GF-D8 (cell line): ENCODE measurements around the gene ERRFI1.
"Not testable (repeated sequence)": the region's sequence is repeated elsewhere in the genome, so short reads cannot be mapped to it uniquely, and the experiment has no call there.

Experiments used
- DNase-seq: peaks from one replicate; lab custom pipeline; 2025; lab: John Stamatoyannopoulos, UW

Gene ERRFI1, protein sequence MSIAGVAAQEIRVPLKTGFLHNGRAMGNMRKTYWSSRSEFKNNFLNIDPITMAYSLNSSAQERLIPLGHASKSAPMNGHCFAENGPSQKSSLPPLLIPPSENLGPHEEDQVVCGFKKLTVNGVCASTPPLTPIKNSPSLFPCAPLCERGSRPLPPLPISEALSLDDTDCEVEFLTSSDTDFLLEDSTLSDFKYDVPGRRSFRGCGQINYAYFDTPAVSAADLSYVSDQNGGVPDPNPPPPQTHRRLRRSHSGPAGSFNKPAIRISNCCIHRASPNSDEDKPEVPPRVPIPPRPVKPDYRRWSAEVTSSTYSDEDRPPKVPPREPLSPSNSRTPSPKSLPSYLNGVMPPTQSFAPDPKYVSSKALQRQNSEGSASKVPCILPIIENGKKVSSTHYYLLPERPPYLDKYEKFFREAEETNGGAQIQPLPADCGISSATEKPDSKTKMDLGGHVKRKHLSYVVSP

DNA sequence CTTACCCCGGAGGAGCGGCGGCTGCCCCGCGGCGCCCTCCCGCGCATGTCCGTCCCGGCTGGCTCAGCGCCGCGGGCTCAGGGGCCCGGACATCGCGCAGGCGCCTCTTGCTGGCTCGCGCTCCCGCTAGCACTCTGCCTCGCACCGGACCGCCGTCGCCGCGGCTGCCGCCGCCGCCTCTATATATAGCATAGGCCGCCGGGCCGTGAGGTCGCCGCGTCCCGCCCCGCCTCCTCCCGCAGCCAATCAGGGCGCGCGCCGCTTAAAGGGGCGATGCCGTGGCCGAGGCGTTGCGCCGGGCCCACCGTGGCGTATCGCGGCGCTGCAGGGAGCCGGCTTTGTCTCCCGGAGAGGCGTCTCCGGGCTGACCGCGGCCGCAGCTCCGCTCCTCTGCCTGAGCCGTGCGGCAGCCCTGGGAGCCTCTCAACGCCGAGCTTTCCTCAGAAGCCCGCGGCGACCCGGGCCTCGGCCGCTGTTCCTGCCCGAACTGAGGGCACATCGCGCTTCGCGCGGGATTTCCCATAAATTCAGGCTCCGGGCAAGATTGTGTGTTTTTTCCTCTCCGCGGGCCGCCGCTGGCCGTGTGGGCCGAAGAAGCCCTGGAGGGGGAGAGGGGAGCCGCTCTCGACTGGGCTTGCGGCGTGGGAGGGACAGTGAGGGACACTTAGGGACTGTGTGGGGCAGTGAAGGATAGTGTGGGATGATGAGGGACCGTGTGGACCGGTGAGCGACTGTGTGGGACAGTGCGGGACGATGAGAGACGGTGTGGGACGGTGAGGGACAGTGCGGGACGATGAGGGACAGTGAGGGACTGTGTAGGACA is at the start of gene ERRFI1:
Gene ERRFI1 (minus strand): TSS at position 157 of the 823 bp plus-strand sequence. CDS start 10,690 bp downstream, outside the sequence.
- DNase-seq, result peak; percentile 73

DNA sequence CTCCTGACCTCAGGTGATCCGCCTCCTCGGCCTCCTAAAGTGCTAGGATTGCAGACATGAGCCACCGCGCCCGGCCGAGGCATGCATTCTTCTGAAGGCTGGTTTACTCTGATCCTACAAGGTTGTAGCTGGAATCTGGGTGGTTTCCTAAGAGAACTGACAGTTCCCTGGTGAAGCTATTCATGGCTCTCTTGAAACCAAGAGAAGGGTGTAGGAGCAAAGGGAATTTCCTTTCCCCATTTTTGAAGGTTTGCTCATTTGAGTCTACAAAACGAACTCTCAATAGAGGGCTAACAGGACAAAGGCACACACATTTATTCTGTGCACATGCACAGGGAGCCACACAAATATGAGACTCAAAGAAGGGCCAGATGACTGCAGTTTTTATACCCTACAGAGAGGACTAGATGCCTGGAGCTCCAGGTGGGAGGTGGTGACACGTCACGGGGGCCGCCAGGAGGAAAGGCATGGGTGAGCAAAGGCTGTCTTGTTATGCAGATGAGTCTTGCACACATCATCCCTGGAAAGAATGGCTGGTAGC is 49.5 kb upstream of the ERRFI1 start:
- DNase-seq, result no peak

DNA sequence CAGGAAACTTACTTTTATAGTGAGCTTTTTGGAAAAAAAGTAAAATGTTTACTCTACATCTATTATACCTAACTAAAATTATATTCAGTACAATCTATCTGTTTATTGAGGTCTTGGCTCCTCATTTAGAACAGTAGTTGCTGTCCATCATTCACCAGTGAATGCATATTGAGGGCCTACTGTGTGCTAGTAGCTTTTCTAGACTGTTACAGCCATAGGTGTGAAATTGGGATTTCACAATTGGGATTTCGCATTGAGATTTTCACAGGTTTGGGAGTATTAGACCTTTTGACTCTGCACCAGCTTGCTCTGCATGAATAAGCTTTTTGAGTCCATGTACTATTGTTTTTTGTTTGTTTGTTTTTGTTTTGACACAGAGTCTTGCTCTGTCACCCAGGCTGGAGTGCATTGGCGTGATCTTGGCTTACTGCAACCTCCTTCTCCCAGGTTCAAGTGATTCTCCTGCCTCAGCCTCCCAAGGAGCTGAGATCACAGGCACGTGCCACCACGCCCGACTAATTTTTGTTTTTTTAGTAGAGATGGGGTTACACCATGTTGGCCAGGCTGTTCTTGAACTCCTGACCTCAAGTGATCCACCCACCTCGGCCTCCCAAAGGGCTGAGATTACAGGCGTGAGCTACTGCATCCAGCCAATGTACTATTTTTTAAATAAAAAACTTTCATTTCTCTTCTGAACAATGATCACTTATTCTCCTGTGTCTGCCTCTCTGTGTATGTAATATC is 47.2 kb upstream of the ERRFI1 start:
- DNase-seq, result no peak

DNA sequence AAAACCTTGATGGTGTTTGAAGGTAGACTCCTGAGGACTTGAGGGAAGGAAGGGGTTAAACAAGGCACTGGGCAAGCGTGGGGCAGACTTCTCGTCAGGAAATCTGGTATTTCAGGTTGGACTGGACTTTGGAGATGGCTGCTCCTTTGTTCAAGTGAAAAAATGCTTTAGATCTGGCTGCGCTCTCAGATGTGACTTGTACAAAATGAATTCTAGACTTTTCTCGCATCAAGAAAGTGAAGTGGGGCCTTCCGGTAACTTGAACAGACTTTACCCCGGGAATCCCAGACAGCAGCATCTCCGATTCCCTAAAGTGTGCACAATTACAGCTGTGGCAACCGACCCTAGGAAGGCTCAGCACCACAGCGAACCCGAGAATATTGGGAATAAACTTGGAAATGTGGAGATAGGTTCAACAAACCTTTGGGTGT is 44.3 kb upstream of the ERRFI1 start:
- DNase-seq, result no peak

DNA sequence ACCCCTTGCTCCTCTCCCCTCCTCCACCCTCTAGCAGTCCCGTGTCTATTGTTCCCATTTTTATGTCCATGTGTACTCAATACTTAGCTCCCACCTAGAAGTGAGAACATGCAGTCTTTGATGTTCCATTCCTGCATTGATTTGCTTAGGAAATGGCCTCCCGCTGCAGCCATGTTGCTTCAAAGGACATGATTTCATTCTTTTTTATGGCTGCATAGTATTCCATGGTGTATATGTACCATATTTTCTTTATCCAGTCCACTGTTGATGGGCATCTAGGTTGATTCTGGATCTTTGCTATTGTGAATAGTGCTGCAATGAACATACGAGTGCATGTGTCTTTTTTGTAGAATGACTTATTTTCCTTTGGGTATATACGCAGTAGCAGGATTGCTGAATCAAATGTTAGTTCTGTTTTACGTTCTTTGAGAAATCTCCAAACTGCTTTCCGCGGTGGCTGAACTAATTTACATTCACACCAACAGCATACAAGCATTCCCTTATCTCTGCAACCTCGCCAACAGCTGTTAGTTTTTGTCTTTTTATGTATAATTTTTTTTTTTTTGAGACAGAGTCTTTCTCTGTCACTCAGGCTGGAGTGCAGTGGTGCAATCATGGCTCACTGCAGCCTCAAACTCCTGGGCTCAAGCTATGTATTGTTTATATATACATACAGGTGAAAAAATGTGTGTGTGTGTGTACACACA is 43.7 kb upstream of the ERRFI1 start:
- not testable (repeated sequence) for DNase-seq

DNA sequence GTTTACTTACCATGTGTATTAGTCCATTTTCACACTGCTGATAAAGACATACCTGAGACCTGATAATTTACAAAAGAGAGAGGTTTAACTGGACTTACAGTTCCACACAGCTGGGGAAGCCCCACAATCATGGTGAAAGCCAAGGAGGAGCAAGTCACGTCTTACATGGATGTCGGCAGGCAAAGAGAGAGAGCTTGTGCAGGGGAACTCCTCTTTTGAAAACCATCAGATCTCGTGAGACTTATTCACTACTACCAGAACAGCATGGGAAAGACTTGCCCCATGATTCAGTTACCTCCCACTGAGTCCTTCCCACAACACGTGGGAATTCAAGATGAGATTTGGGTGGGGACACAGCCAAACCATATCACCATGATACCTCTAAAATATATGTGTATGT is 39.3 kb upstream of the ERRFI1 start:
- no peak for DNase-seq

DNA sequence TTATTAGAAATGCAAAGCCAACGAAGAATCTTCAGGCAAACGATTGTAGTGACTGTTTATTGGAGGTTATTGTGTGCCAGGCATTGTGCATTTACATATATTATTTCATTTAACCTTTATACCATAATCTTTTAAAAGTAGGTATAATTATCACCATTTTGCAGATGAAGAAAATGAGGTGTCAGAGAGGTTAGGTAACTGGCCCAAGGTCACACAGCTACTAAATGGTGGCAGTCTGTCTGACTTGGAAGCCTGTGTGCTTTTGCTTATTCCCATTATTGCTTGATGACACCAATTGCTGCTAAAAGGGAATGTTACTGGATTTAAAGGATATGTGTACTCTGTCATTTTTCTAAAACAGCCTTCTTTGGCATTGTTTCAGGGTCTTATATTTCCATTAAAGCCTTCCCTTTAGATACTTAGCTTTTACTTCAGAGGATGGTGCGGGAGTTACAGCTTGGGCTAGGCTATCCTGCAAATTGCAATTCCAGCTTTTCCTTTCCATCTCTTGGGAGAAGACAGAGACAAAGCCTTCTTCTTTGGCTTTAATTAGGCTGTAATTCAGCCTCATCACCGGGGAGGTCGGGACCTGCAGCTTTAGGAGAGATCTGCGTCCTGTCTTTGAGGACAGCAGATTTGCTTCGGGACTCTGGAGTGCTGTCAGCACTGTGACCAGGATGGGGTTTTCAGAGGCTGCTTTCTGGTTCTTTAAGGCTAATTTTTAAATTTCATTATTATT is 37.4 kb upstream of the ERRFI1 start:
- DNase-seq, result no peak

DNA sequence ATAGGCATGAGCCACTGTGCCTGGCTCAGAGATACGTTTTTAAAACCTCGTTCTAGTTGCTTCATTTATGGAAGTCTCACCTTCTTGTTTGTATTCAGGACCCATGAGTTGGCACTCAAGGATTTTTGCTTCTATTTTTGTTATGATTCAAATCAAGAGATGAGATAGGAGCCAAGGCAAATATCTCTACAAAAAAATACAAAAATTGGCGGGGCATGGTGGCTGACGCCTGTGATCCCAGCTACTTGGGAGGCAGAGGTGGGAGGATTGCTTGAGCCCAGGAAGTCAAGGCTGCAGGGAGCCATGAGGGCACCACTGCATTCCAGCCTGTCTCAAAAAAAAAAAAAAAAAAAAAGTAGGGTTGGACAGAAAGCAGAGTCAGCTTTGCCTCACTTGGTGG is 36.8 kb upstream of the ERRFI1 start:
- no peak for DNase-seq

DNA sequence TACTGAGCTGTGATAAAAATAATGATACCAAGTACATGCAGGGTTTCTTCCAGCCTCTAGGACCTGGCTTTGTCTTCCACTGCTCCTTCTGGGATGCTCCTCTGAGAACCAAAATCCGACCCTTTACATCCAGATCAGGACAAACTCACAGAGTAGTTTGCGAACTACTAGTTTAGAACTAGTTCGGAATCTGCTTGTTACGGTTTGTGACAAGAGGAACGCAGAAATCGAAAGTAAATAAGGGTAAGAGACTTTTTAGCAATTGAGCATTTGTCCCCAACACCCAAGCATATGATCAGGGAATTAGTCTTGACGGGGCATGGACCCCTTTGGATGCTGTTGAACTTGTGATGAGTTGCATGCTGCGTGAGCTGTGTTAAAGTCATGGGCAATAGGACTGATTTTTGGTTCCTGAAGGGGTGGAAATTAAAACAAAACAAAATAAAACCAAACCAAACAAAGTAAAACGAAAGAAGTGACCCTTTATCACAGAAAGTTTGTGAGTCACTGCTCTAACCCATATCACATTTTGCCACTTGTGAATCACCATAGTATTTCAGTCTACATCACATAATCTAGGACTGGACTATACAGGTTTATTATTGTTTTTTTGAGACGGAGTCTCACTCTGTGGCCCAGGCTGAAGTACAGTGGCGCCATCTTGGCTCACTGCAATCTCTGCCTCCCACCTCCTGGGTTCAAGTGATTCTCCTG is 35.7 kb upstream of the ERRFI1 start:
- DNase-seq, result no peak

DNA sequence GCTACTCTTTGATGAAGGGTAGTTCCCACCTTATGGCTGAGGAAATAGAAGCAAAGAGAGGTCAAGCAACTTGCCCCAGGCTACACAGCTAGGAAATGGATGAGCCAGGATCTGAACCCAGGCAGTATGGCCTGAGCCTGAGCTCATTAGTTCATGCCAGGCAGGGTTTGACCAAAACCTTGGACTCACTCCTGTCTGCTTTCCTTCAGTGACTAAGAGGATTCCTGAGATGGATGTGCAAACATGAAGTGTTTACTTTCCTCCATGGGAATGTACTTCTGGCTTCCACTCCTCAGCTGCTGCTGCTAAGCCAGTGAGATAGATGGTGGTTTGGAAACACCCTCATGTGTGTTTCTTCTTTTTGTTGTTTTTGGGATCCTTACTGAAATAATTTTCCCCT is 35.1 kb upstream of the ERRFI1 start:
- no peak for DNase-seq

DNA sequence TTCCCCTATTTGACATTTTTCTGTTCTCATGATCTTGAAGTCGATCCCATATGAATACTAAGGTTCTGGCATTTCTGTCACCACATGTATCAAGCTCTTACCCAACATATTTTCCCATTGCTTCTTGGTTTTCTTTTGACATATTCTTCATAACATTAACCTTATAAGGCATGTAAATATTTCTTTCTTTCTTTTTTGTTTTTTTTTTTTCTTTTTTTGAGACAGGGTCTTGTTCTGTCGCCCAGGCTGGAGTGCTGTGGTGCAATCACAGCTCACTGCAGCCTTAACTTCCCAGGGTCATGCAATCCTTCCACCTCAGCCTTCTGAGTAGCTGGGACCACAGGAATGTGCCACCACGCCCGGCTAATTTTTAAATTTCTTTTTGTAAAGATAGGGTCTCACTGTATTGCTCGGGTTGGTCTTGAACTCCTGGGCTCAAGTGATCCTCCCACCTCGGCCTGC is 33.1 kb upstream of the ERRFI1 start:
- no peak for DNase-seq

DNA sequence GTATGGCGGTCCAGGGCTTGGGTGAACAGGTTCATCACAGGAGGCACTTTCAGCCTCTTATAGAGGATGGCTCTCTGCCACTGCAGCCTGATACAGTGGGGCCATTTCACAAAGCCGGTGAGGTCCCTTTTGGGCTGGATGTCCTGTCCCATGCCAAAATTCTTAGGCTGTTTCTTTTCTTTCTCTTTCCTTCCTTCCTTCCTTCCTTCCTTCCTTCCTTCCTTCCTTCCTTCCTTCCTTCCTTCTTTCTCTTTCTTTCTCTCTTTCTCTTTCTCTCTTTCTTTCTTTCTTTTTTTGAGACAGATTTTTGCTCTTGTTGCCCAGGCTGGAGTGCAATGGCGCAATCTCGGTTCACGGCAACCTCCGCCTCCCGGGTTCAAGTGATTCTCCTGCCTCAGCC is 31.7 kb upstream of the ERRFI1 start:
- DNase-seq, result not testable (repeated sequence)

DNA sequence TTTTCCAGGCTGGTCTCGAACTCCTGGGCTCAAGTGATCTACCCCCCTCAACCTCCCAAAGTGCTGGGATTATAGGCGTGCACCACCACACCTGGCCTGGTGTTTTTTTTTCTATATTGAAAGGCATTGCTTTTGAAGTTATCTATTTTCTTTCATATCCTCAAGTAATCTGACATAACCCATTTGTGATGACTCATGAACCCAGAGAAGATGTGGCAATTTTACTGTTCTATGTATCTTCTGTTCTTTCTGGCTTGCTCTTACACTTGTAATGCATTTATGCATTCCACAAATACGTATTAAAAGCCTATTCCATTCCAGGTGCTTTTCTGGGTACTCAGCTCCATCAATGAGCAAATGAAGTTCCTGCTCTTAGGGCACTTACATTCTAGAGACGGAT is 29.9 kb upstream of the ERRFI1 start:
- no peak for DNase-seq

DNA sequence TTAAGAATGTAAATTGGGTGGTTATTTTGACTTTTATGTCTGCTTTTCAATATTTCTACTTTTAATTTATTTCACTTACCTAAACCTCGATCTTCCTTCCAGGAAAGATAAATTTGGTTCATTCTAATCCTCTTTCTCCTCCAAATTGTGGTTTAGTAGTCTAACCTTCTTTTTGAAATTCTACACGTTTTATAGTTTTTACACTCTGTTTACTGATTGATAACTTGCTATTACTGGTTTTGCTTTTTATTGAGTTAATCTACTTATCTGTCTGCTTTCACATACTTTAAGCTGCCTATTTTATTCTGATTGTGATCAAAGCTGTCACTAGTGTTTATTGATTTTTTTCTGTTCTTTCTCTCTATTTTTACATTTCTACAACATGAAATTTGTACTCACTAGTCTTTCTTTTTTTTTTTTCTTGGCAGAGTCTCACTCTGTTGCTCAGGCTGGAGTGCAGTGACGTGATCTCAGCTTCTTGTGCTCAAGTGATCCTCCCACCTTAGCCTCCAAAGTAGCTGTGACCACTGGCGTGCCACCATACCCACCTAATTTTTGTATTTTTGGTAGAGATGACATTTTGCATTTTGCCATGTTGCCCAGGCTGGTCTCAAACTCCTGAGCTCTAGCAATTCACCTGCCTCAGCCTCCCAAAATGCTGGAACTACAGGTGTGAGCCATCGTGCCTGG is 27.9 kb upstream of the ERRFI1 start:
- DNase-seq, result no peak

DNA sequence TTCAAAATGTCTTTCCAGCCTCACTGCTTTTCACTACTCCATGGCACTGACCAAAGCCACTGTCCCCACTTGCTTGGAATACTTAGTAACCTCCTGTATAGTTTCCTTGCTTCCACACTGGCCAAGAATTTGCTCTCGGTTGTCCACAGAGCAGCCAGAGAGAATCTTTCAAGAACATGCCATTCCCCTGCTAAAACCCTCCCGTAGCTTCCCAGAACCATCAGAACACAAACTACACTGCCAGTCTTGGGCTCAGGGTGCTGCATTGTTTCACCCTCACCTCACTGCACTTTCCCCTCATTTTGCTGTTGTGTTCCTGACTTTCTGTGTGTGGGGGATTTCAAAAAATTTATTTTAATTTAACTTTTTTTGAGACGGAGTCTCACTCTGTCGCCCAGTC is 25.5 kb upstream of the ERRFI1 start:
- DNase-seq, result no peak

DNA sequence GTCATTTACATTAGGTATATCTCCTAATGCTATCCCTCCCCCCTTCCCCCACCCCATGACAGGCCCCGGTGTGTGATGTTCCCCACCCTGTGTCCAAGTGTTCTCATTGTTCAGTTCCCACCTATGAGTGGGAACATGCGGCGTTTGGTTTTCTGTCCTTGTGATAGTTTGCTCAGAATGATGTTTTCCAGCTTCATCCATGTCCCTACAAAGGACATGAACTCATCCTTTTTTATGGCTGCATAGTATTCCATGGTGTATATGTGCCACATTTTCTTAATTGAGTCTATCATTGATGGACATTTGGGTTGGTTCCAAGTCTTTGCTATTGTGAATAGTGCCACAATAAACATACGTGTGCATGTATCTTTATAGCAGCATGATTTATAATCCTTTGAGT is 23.1 kb upstream of the ERRFI1 start:
- not testable (repeated sequence) for DNase-seq

DNA sequence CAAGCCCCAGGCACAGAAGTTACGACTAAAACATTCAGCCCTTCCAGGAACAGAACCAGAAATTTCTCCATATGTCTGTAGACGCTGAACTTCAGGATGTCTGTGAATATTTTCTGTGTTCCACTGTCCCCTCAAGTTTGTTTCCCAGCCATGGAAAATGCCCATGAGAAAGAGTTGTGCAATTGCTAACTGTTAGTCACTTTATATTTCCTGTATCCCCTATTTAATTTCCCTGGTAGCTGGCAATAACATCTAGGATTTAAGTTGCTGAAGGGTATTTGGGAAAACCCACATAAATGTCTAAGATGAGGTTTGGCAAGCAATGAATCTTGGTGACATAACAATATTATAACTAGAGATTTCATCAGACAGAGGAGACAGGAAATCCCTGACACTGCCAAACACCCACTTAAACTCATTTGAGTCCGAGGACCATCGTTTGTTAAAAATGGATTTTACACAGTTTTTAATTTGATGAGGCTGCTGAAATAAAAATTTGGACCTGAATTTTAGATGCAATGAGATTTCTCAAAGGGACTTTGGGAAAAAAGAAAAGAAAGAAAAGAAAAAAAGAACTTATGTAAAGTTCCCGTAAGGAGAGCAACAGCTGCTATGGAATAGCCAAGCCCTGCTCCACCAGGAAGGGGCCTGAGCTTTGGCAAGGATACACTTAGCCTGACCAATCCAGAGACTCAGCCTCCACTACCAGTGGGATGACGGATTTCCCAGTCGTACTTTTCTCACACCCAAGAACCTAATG is 21.8 kb upstream of the ERRFI1 start:
- peak; percentile 22 for DNase-seq

DNA sequence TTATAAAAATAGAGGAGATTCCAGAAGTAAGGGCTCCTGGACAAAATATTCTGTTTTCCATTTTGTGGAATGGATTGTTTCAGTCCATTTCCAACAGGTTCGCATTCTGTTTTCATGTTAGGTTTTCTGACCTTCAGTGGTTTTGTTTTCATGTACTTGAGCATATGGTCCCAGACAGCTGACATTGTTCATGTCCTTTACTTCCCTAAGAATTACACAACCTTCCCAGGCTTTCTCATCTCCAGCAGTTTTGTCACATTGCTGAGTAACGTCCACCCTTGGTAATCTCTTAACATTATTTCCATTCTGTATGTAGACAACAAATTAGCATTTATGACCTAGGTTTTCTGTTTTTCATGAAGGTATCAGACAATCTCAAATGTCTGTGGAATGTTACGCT is 21.0 kb upstream of the ERRFI1 start:
- peak; percentile 16 for DNase-seq

DNA sequence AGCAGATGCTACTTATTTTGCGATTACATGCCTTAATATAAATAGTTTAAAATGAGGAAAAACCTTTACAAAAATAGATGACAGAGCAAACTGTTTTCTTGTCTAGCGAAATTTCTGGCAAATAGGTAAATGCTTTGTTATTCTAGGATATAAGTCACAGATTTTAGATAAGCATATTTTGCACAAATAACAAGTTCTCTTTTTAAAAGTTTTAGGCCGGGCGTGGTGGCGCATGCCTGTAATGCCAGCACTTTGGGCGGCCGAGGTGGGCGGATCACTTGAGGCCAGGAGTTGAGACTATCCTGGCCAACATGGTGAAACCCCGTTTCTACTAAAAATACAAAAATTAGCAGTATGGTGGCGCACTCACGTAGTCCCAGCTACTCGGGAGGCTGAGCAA is 20.3 kb upstream of the ERRFI1 start:
- DNase-seq, result no peak
